Hepatocyte (in vitro differentiated cells): ENCODE measurements around the gene DCAF8.

Experiments used
- EZH2phosphoT487 ChIP-seq: fragments of 200-600 bp; sonication (generic); IDR thresholded peaks from one replicate; pipeline ENCODE4 v1.6.1; 2018; ENCODE audit warnings: antibody characterized with exemption, mild to moderate bottlenecking, low read depth, moderate library complexity; ENCODE audit not compliant: unreplicated experiment, severe bottlenecking
- TF ChIP-seq, protein P1 (sequence below): fragments of 200-600 bp; sonication (generic); IDR thresholded peaks from 2 replicates; pipeline ENCODE4 v1.5.1; 2016; ENCODE audit warnings: antibody characterized with exemption, mild to moderate bottlenecking; ENCODE audit not compliant: poor library complexity

DNA sequence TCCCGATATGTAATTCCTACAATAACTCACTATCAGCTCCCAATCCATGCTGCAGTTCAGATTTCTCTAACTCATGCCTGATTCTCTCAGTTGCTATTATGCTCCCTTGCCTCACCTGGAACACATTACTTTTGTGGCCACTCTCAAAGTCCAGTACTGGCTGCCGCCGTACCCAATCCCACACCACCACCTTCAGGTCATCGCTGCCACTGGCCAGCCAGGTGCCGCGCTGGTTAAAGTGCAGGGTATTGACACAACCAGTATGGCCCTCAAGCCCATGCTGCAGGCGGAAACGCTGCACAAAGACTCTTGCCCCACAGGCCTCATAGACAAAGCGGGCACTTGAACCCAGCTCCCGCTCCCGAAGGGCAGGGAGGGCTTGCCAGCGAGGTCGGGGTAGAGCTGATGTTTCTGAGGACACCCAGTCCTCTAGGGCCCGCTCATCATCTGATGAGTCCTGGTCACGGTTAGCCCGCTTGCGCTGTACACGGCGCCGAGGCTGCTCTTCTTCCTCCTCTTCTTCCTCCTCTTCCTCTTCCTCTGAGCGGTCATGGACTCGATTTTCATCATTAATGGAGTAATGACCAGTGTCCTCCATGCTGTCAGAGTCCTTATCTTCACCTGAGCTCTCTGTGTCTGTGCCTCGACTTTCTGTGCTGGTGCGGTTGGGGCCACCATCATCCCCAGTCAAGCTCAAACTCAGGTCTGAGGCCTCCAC, 22.6 kb downstream of the DCAF8 start:
- TF ChIP-seq, protein P1, sequence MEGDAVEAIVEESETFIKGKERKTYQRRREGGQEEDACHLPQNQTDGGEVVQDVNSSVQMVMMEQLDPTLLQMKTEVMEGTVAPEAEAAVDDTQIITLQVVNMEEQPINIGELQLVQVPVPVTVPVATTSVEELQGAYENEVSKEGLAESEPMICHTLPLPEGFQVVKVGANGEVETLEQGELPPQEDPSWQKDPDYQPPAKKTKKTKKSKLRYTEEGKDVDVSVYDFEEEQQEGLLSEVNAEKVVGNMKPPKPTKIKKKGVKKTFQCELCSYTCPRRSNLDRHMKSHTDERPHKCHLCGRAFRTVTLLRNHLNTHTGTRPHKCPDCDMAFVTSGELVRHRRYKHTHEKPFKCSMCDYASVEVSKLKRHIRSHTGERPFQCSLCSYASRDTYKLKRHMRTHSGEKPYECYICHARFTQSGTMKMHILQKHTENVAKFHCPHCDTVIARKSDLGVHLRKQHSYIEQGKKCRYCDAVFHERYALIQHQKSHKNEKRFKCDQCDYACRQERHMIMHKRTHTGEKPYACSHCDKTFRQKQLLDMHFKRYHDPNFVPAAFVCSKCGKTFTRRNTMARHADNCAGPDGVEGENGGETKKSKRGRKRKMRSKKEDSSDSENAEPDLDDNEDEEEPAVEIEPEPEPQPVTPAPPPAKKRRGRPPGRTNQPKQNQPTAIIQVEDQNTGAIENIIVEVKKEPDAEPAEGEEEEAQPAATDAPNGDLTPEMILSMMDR: no peak
- TF ChIP-seq EZH2phosphoT487: no peak
